Prostate gland (tissue), 2 donors: ENCODE measurements around the gene SGCD.

Experiments used
- POLR2A ChIP-seq: fragments of 450-650 bp; IDR thresholded peaks from one replicate; pipeline ENCODE4 v1.6.1; 2016; ENCODE audit warnings: antibody characterized with exemption, mild to moderate bottlenecking
- POLR2AphosphoS5 ChIP-seq: sonication (generic); formaldehyde crosslinking; IDR thresholded peaks from one replicate; pipeline ENCODE4 v1.6.1; 2017; ENCODE audit warnings: antibody characterized with exemption
- TF ChIP-seq, protein P1 (sequence below), 4 experiments: fragments of 200-600 bp in 2 of 4; fragments of 450-650 bp in 2 of 4; sonication (generic) in 2 of 4; IDR thresholded peaks; 1 replicate in 3 of 4; 2 replicates in 1 of 4; pipeline ENCODE4 v1.5.1; 2016 to 2019; ENCODE audit warnings: antibody characterized with exemption in 4 of 4, mild to moderate bottlenecking in 2 of 4, moderate library complexity in 2 of 4

DNA sequence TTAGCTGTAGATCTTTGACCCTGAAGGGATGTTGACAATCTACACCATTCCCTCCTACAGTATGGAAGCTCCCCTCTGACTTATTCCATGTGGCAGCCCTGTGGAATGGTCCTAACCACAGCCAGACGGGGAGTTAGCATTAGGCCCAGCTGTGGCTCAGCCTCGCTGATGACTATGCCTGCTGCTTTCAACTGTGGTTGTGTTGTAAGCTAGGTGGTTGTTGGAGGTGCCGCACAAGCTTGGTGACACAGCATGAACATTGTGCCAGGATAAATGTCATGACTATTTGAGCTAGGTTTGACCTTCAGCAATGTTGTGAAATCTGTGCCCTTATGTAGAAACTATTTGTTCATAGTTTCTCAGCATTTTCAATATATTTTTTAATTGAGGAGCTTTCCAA, 40.6 kb downstream of the SGCD start:
- TF ChIP-seq POLR2A (no peak), POLR2AphosphoS5 (no peak)
- TF ChIP-seq, protein P1, sequence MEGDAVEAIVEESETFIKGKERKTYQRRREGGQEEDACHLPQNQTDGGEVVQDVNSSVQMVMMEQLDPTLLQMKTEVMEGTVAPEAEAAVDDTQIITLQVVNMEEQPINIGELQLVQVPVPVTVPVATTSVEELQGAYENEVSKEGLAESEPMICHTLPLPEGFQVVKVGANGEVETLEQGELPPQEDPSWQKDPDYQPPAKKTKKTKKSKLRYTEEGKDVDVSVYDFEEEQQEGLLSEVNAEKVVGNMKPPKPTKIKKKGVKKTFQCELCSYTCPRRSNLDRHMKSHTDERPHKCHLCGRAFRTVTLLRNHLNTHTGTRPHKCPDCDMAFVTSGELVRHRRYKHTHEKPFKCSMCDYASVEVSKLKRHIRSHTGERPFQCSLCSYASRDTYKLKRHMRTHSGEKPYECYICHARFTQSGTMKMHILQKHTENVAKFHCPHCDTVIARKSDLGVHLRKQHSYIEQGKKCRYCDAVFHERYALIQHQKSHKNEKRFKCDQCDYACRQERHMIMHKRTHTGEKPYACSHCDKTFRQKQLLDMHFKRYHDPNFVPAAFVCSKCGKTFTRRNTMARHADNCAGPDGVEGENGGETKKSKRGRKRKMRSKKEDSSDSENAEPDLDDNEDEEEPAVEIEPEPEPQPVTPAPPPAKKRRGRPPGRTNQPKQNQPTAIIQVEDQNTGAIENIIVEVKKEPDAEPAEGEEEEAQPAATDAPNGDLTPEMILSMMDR (IDR thresholded peaks at IDR 0.05): no peak
